HepG2 (cell line): ENCODE data around the gene PIEZO2. TPM values are rescaled to one million over a fixed set of nuclear protein-coding genes. Genes with fewer than 3 reads are reported as not detected.

Source experiments
- ADNP ChIP-seq: sonication (generic); formaldehyde crosslinking; IDR thresholded peaks from 2 replicates; pipeline ENCODE4 v1.4.0; 2020; ENCODE audit warnings: missing genetic modification reagents
- ARNTL ChIP-seq: sonication (generic); formaldehyde crosslinking; IDR thresholded peaks from 2 replicates; pipeline ENCODE4 v1.4.0; 2020; ENCODE audit warnings: mild to moderate bottlenecking, missing genetic modification reagents
- BCL6 ChIP-seq: IDR thresholded peaks from 2 replicates; pipeline ENCODE4 v1.6.1; 2016; ENCODE audit warnings: missing genetic modification reagents, missing compliant biosample characterization
- DBP ChIP-seq: sonication (generic); formaldehyde crosslinking; IDR thresholded peaks from 2 replicates; pipeline ENCODE4 v1.4.0; 2020; ENCODE audit warnings: missing genetic modification reagents; ENCODE audit errors: not compliant biosample characterization
- FOXA1 ChIP-seq, 2 experiments: fragments of 450-650 bp in 1 of 2; sonication (generic) in 1 of 2; formaldehyde crosslinking in 1 of 2; IDR thresholded peaks; 2 replicates each; pipeline versions ENCODE4 v1.4.0 to v1.6.1; 2016 to 2020; ENCODE audit warnings: missing genetic modification reagents in 1 of 2
- HNF4A ChIP-seq: sonication (generic); formaldehyde crosslinking; IDR thresholded peaks from 2 replicates; pipeline ENCODE4 v1.4.0; 2020; ENCODE audit warnings: missing genetic modification reagents
- MAFF ChIP-seq: IDR thresholded peaks from 2 replicates; pipeline ENCODE4 v1.6.1; 2011; ENCODE audit warnings: low read depth, low read length, improper control_type of control experiment
- NCOA5 ChIP-seq: sonication (generic); formaldehyde crosslinking; IDR thresholded peaks from 2 replicates; pipeline ENCODE4 v1.4.0; 2020; ENCODE audit warnings: missing genetic modification reagents
- NFATC3 ChIP-seq: sonication (generic); formaldehyde crosslinking; IDR thresholded peaks from 2 replicates; pipeline ENCODE4 v1.5.1; 2020; ENCODE audit warnings: mild to moderate bottlenecking, missing genetic modification reagents
- PAXIP1 ChIP-seq: sonication (generic); formaldehyde crosslinking; conservative IDR thresholded peaks from 2 replicates; pipeline ENCODE4 v1.4.0; 2020; ENCODE audit warnings: mild to moderate bottlenecking, missing genetic modification reagents, moderate library complexity
- PHF20 ChIP-seq: sonication (generic); formaldehyde crosslinking; IDR thresholded peaks from 2 replicates; pipeline ENCODE4 v1.5.0; 2020; ENCODE audit warnings: mild to moderate bottlenecking, missing genetic modification reagents
- RARA ChIP-seq: IDR thresholded peaks from 2 replicates; pipeline ENCODE4 v1.6.1; 2016; ENCODE audit warnings: missing genetic modification reagents, missing compliant biosample characterization
- RORA ChIP-seq: sonication (generic); formaldehyde crosslinking; IDR thresholded peaks from 2 replicates; pipeline ENCODE4 v1.5.0; 2020; ENCODE audit warnings: mild to moderate bottlenecking, missing genetic modification reagents, moderate library complexity
- TCF7 ChIP-seq: sonication (generic); IDR thresholded peaks from 2 replicates; pipeline ENCODE4 v1.6.1; 2016; ENCODE audit warnings: antibody characterized with exemption, low read depth
- ZKSCAN1 ChIP-seq: fragments of 150-350 bp; IDR thresholded peaks from 2 replicates; pipeline ENCODE4 v1.6.1; 2014; ENCODE audit warnings: low read length
- ZMYM4 ChIP-seq: sonication (generic); formaldehyde crosslinking; IDR thresholded peaks from 2 replicates; pipeline ENCODE4 v1.8.1; 2023; ENCODE audit warnings: mild to moderate bottlenecking, missing genetic modification reagents
- ZNF263 ChIP-seq: sonication (generic); formaldehyde crosslinking; IDR thresholded peaks from 2 replicates; pipeline ENCODE4 v1.4.0; 2020; ENCODE audit warnings: missing genetic modification reagents
- ZNF292 ChIP-seq: sonication (generic); formaldehyde crosslinking; IDR thresholded peaks from 2 replicates; pipeline ENCODE4 v1.8.1; 2022; ENCODE audit warnings: mild to moderate bottlenecking, low read depth, missing genetic modification reagents, borderline replicate concordance
- ZNF414 ChIP-seq: sonication (generic); formaldehyde crosslinking; IDR thresholded peaks from 2 replicates; pipeline ENCODE4 v1.5.0; 2020; ENCODE audit warnings: missing genetic modification reagents
- ZNF672 ChIP-seq: sonication (generic); formaldehyde crosslinking; IDR thresholded peaks from 2 replicates; pipeline ENCODE4 v1.8.1; 2022; ENCODE audit warnings: missing genetic modification reagents
- ZNF674 ChIP-seq: sonication (generic); formaldehyde crosslinking; IDR thresholded peaks from 2 replicates; pipeline ENCODE4 v1.5.0; 2020; ENCODE audit warnings: low read depth, mild to moderate bottlenecking, missing genetic modification reagents
- ZSCAN30 ChIP-seq: sonication (generic); formaldehyde crosslinking; IDR thresholded peaks from 2 replicates; pipeline ENCODE4 v1.5.0; 2020; ENCODE audit warnings: mild to moderate bottlenecking, missing genetic modification reagents
- polyA plus RNA-seq, 8 experiments: library from polyadenylated mRNA; depleted of rRNA in 3 of 8; stranded (reverse) in 7 of 8; unstranded in 1 of 8; fragments of >200 nt; fragmentation: Illumina TruSeq in 4 of 8; extraction: Trizol in 4 of 8; gene quantifications; 2 replicates each; pipeline versions ENCODE4 v1.2.1 to v1.2.3, GENCODE V29; 2011 to 2016; ENCODE audit warnings: low read depth in 4 of 8, missing spikeins in 1 of 8, mixed read lengths in 1 of 8; ENCODE audit not compliant: insufficient read depth in 1 of 8
- total RNA-seq, 5 experiments: library from RNA; depleted of rRNA; stranded (reverse); fragments of >200 nt; fragmentation: Illumina TruSeq; extraction: Trizol; gene quantifications; 2 replicates each; pipeline ENCODE4 v1.2.3, GENCODE V29; 2016; ENCODE audit warnings: low read depth in 1 of 5
- TF ChIP-seq, protein P1 (sequence below): sonication (generic); formaldehyde crosslinking; IDR thresholded peaks from 2 replicates; pipeline ENCODE4 v1.5.0; 2020; ENCODE audit warnings: mild to moderate bottlenecking, missing genetic modification reagents, borderline replicate concordance
- TF ChIP-seq, protein P2 (sequence below): IDR thresholded peaks from 2 replicates; pipeline ENCODE4 v1.6.1; 2016; ENCODE audit warnings: missing compliant biosample characterization, missing genetic modification reagents, borderline replicate concordance

The PIEZO2 gene
- total and polyA plus RNA-seq, 2 of the 13 experiments (the other 11 are each of a cell fraction or from before 2014, with no cell fraction given) = 15.2 to 27.2 TPM

DNA sequence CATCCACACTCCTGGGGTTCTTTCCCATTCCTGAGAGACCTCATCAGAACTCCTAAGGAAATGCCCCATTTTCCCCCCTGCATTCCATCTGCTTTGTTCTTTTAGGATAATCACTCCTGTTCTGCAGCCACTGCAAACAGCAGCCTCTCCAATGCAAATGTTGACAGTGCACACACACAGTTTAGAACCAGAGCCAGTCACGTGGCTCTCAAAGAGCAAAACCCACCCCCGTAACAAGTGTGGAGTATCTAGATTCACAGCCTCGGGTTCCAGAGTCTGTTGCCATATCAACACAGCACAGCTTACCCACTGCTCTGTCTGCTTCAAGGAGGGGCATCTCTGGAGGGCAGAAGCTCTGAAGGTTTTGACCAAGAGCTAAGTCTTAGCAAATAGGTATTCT is 443.6 kb downstream of the PIEZO2 start (continued):
- TF ChIP-seq, protein P1, sequence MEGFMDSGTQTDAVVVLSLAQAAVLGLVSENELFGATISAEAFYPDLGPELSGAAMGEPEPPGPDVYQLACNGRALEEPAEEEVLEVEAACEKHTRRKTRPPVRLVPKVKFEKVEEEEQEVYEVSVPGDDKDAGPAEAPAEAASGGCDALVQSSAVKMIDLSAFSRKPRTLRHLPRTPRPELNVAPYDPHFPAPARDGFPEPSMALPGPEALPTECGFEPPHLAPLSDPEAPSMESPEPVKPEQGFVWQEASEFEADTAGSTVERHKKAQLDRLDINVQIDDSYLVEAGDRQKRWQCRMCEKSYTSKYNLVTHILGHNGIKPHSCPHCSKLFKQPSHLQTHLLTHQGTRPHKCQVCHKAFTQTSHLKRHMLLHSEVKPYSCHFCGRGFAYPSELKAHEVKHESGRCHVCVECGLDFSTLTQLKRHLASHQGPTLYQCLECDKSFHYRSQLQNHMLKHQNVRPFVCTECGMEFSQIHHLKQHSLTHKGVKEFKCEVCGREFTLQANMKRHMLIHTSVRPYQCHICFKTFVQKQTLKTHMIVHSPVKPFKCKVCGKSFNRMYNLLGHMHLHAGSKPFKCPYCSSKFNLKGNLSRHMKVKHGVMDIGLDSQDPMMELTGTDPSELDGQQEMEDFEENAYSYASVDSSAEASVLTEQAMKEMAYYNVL (CRISPR knock-in tag) = no peak
- TF ChIP-seq ZNF414 (no peak), DBP (CRISPR knock-in tag) (no peak), PAXIP1 (CRISPR knock-in tag) (peak; percentile 48), NFATC3 (no peak), HNF4A (CRISPR knock-in tag) (peak; percentile 35; the same call in 1 of the 2 replicates), ZNF292 (CRISPR knock-in tag) (peak; percentile 58; the same call in 1 of the 2 replicates), ADNP (no peak), TCF7 (no peak), RARA (CRISPR knock-in tag) (no peak), ARNTL (peak; percentile 58; the same call in 1 of the 2 replicates), ZNF263 (CRISPR knock-in tag) (0 out of 2 replicates have a peak, but pooled peaks have one; percentile 1), ZSCAN30 (no peak), PHF20 (CRISPR knock-in tag) (no peak), ZNF674 (CRISPR knock-in tag) (no peak), RORA (CRISPR knock-in tag) (no peak), MAFF (no peak), NCOA5 (CRISPR knock-in tag) (no peak), BCL6 (CRISPR knock-in tag) (no peak), ZMYM4 (CRISPR knock-in tag) (0 out of 2 replicates have a peak, but pooled peaks have one; percentile 49), ZNF672 (CRISPR knock-in tag) (no peak), FOXA1 (IDR thresholded peaks at IDR 0.05) (no peak), FOXA1 (CRISPR knock-in tag; IDR thresholded peaks at IDR 0.05) (peak; percentile 65), ZKSCAN1 (no peak)
- TF ChIP-seq, protein P2, sequence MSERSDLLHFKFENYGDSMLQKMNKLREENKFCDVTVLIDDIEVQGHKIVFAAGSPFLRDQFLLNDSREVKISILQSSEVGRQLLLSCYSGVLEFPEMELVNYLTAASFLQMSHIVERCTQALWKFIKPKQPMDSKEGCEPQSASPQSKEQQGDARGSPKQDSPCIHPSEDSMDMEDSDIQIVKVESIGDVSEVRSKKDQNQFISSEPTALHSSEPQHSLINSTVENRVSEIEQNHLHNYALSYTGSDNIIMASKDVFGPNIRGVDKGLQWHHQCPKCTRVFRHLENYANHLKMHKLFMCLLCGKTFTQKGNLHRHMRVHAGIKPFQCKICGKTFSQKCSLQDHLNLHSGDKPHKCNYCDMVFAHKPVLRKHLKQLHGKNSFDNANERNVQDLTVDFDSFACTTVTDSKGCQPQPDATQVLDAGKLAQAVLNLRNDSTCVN (CRISPR knock-in tag) = peak; percentile 97
